DOHH2 (cell line): ENCODE measurements around the gene WWP2.

Experiments used
- H3F3A ChIP-seq: fragments of 200-600 bp; sonication (generic), shearing (Covaris generic); 2 replicates; pipeline ENCODE4 v1.6.0; 2016; ENCODE audit warnings: antibody characterized with exemption, mild to moderate bottlenecking; ENCODE audit not compliant: control insufficient read depth, insufficient read depth
- H3K27ac ChIP-seq: fragments of 200-600 bp; sonication (generic); 2 replicates; pipeline ENCODE4 v1.5.1; 2014; ENCODE audit warnings: low read depth, mild to moderate bottlenecking, low read length, moderate library complexity
- H3K27me3 ChIP-seq: fragments of 200-600 bp; sonication (generic); 2 replicates; pipeline ENCODE4 v1.6.1; 2014; ENCODE audit warnings: mild to moderate bottlenecking, low read length, mixed read lengths; ENCODE audit not compliant: control insufficient read depth
- H3K36me3 ChIP-seq: fragments of 200-600 bp; sonication (generic); 2 replicates; pipeline ENCODE4 v1.6.1; 2014; ENCODE audit warnings: mild to moderate bottlenecking, low read length, moderate library complexity, mixed read lengths; ENCODE audit not compliant: control insufficient read depth
- H3K4me1 ChIP-seq: fragments of 200-600 bp; sonication (generic); 2 replicates; pipeline ENCODE4 v1.6.1; 2014; ENCODE audit warnings: mild to moderate bottlenecking, low read length, mixed read lengths; ENCODE audit not compliant: control insufficient read depth
- H3K4me2 ChIP-seq: fragments of 200-600 bp; sonication (generic); 2 replicates; pipeline ENCODE4 v1.6.0; 2014; ENCODE audit warnings: mild to moderate bottlenecking, low read length, moderate library complexity
- H3K4me3 ChIP-seq: fragments of 200-600 bp; sonication (generic); 2 replicates; pipeline ENCODE4 v1.5.1; 2014; ENCODE audit warnings: mild to moderate bottlenecking, low read length, mixed read lengths
- H3K79me2 ChIP-seq: fragments of 200-600 bp; sonication (generic); 2 replicates; pipeline ENCODE4 v1.6.1; 2014; ENCODE audit warnings: mild to moderate bottlenecking, low read length, mixed read lengths; ENCODE audit not compliant: control insufficient read depth
- H3K9me2 ChIP-seq: fragments of 200-600 bp; sonication (generic); replicated peaks from 2 replicates; pipeline ENCODE4 v1.6.1; 2014; ENCODE audit warnings: mild to moderate bottlenecking, low read length, mixed read lengths; ENCODE audit not compliant: control insufficient read depth
- H3K9me3 ChIP-seq: fragments of 200-600 bp; sonication (generic); 2 replicates; pipeline ENCODE4 v1.6.1; 2014; ENCODE audit warnings: antibody characterized with exemption, low read length, mixed read lengths; ENCODE audit not compliant: control insufficient read depth, insufficient read depth
- H4K20me1 ChIP-seq: fragments of 200-600 bp; sonication (generic); 2 replicates; pipeline ENCODE4 v1.6.0; 2014; ENCODE audit warnings: low read depth, mild to moderate bottlenecking, antibody characterized with exemption, low read length, moderate library complexity; ENCODE audit not compliant: control insufficient read depth, insufficient read depth
- EZH2phosphoT487 ChIP-seq: fragments of 200-600 bp; sonication (generic); IDR thresholded peaks from 2 replicates; pipeline ENCODE4 v1.6.1; 2017; ENCODE audit warnings: borderline replicate concordance, mild to moderate bottlenecking, antibody characterized with exemption, low read length, moderate library complexity, mixed read lengths
- TF ChIP-seq, protein P1 (sequence below): fragments of 200-600 bp; sonication (generic); IDR thresholded peaks from one replicate; pipeline ENCODE4 v1.5.1; 2014; ENCODE audit warnings: antibody characterized with exemption, mild to moderate bottlenecking, low read depth, low read length; ENCODE audit not compliant: poor library complexity, severe bottlenecking

The WWP2 gene

DNA sequence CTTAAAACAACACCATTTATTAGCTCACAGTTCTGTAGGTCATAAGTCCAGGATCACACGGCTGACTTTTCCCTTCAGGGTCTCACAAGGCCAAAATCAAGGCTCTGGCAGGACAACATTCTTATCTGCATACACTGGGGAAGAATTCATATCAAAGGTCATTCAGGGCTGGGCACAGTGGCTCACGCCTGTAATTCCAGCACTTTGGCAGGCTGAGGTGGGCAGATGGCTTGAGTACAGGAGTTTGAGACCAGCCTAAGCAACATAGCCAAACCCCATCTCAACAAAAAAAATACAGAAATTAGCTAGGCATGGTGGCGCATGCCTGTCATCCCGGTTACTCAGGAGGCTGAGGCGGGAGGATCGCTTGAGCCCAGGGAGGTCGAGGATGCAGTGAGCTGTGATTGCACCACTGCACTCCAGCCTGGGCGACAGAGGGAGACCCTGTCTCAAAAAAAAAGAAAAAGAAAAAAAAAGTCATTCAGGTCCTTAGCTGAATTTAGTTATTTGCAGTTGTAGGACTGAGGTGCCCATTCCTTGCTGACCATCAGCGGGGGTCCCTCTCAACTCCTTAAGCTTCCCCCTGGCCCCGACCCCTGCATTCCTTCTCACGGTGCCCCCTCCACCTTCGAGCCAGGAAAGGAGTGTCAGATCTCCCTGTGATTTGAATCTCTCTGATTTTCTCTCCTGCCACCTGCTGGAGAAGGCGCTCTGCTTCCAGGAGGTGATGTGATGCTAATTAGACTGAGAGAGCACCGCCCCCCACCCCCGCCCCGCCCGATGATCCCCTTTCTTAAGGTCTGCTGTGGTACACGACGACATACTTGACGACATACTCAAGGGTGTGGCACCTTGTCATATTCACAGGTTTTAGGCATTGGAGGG, 97.2 kb downstream of the WWP2 start:
- Histone ChIP-seq H3K36me3 (peaks cover 9% of the 10 kb centered on the region), H3K4me3 (no peak overlapping the region), H3K9me3 (no peaks in the 10 kb centered on the region), H4K20me1 (no peaks in the 10 kb centered on the region), H3F3A (no peaks in the 10 kb centered on the region), H3K27ac (no peak overlapping the region), H3K27me3 (no peaks in the 10 kb centered on the region), H3K4me1 (no peaks in the 10 kb centered on the region), H3K9me2 (no peaks in the 10 kb centered on the region), H3K79me2 (no peaks in the 10 kb centered on the region), H3K4me2 (no peak overlapping the region)
- TF ChIP-seq, protein P1, sequence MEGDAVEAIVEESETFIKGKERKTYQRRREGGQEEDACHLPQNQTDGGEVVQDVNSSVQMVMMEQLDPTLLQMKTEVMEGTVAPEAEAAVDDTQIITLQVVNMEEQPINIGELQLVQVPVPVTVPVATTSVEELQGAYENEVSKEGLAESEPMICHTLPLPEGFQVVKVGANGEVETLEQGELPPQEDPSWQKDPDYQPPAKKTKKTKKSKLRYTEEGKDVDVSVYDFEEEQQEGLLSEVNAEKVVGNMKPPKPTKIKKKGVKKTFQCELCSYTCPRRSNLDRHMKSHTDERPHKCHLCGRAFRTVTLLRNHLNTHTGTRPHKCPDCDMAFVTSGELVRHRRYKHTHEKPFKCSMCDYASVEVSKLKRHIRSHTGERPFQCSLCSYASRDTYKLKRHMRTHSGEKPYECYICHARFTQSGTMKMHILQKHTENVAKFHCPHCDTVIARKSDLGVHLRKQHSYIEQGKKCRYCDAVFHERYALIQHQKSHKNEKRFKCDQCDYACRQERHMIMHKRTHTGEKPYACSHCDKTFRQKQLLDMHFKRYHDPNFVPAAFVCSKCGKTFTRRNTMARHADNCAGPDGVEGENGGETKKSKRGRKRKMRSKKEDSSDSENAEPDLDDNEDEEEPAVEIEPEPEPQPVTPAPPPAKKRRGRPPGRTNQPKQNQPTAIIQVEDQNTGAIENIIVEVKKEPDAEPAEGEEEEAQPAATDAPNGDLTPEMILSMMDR: peak; percentile 28
- no peak for TF ChIP-seq EZH2phosphoT487

GRCh38 chr16:69860233-69861231, 98.4 kb downstream of the WWP2 start:
- Histone ChIP-seq H3K4me1 (no peaks in the 10 kb centered on the region), H3K9me2 (no peaks in the 10 kb centered on the region), H4K20me1 (no peaks in the 10 kb centered on the region), H3K79me2 (no peaks in the 10 kb centered on the region), H3K27me3 (no peaks in the 10 kb centered on the region), H3K27ac (no peak overlapping the region), H3F3A (no peaks in the 10 kb centered on the region), H3K36me3 (peaks cover 9% of the 10 kb centered on the region), H3K9me3 (no peaks in the 10 kb centered on the region), H3K4me2 (no peak overlapping the region), H3K4me3 (no peak overlapping the region)
- no peak for TF ChIP-seq EZH2phosphoT487
- TF ChIP-seq, protein P1: no peak

DNA sequence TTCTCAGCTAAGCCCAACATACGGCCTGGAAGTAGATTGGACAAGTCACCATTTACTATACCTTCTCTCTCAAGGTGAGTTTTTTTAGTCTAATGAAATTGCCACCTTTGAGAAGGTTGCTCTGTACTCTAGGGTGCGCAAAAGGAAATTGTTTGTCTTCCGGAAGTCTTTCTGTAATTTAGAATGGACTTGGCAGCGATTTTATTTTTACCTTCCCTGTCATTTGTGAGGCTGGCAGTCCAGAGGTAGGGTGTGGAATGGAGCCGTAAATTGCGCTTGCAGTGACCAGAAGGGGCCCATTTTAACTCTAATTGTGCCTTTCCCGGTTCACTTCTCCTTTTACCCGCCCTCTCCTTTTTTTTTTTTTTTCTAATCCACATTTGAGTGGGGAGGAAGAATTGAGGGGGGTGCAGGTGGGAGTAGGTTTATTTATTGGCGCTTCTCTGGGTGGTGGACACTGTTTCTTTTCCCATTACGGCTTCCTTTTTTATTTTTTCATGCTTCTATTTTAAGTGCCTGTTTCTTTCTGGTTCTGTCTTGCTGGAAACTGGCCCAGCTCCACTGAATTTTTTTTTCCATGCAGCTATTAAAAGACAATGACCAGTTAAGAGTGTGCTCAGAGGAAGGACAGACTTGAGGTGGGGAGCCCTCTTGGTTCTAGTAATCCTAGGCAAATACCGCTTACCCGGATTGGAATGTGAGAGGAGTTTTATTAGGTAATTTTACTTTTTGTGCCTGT, 99.3 kb downstream of the WWP2 start:
- Histone ChIP-seq H3K79me2 (no peaks in the 10 kb centered on the region), H3K9me3 (no peaks in the 10 kb centered on the region), H3K4me3 (no peak overlapping the region), H3K36me3 (peaks cover 9% of the 10 kb centered on the region), H3K27me3 (no peaks in the 10 kb centered on the region), H3F3A (no peaks in the 10 kb centered on the region), H3K27ac (no peak overlapping the region), H3K4me2 (no peak overlapping the region), H3K9me2 (no peaks in the 10 kb centered on the region), H4K20me1 (no peaks in the 10 kb centered on the region), H3K4me1 (no peaks in the 10 kb centered on the region)
- no peak for TF ChIP-seq EZH2phosphoT487
- TF ChIP-seq, protein P1: no peak
